BLaER1 (cell line): ENCODE results near the gene DLGAP1.

Experiments used
- H3K27ac ChIP-seq: shearing (Covaris generic); formaldehyde crosslinking; 2 replicates; pipeline ENCODE4 v1.8.1; 2022
- H3K27me3 ChIP-seq: shearing (Covaris generic); formaldehyde crosslinking; 2 replicates; pipeline ENCODE4 v1.8.1; 2022
- H3K36me3 ChIP-seq: shearing (Covaris generic); formaldehyde crosslinking; 2 replicates; pipeline ENCODE4 v1.8.1; 2022
- H3K4me1 ChIP-seq: shearing (Covaris generic); formaldehyde crosslinking; 2 replicates; pipeline ENCODE4 v1.8.1; 2022
- H3K4me2 ChIP-seq: shearing (Covaris generic); formaldehyde crosslinking; 2 replicates; pipeline ENCODE4 v1.8.1; 2022
- H3K4me3 ChIP-seq: shearing (Covaris generic); formaldehyde crosslinking; 2 replicates; pipeline ENCODE4 v1.8.1; 2022
- H3K9ac ChIP-seq: shearing (Covaris generic); formaldehyde crosslinking; 2 replicates; pipeline ENCODE4 v1.8.1; 2022
- H3K9me3 ChIP-seq: shearing (Covaris generic); formaldehyde crosslinking; 2 replicates; pipeline ENCODE4 v1.8.1; 2022
- H4K20me1 ChIP-seq: shearing (Covaris generic); formaldehyde crosslinking; 2 replicates; pipeline ENCODE4 v1.8.1; 2022
- Cebpa-rat ChIP-seq: shearing (Covaris generic); IDR thresholded peaks from 2 replicates; pipeline ENCODE4 v1.8.1; 2022

DLGAP1 gene

GRCh38 chr18:3966642-3967358 lies 488.3 kb downstream of the DLGAP1 start:
- Histone ChIP-seq H3K9me3 (no peaks in the 10 kb centered on the region), H3K27ac (no peak overlapping the region)
- no peak for TF ChIP-seq Cebpa-rat

GRCh38 chr18:3966246-3966641 lies 488.9 kb downstream of the DLGAP1 start:
- Histone ChIP-seq H3K4me2 (no peak overlapping the region), H3K9ac (no peak overlapping the region), H3K36me3 (no peaks in the 10 kb centered on the region), H3K4me1 (no peaks in the 10 kb centered on the region), H4K20me1 (no peaks in the 10 kb centered on the region), H3K27ac (no peak overlapping the region), H3K27me3 (no peaks in the 10 kb centered on the region), H3K9me3 (no peaks in the 10 kb centered on the region), H3K4me3 (no peak overlapping the region)
- TF ChIP-seq Cebpa-rat = no peak

More at GRCh38 chr18:3966642-3967358, 488.3 kb downstream of the DLGAP1 start:
- H3K4me3 ChIP-seq = no peak overlapping the region
- H4K20me1 ChIP-seq = no peaks in the 10 kb centered on the region
- H3K36me3 ChIP-seq = no peaks in the 10 kb centered on the region
- H3K27me3 ChIP-seq = no peaks in the 10 kb centered on the region
- no peak overlapping the region for H3K9ac ChIP-seq
- no peaks in the 10 kb centered on the region for H3K4me1 ChIP-seq
- no peak overlapping the region for H3K4me2 ChIP-seq

- no peaks in the 10 kb centered on the region for H3K27me3 ChIP-seq
Observed at GRCh38 chr18:3960977-3961376, 494.1 kb downstream of the DLGAP1 start.

GRCh38 chr18:3960142-3960541 lies 495.0 kb downstream of the DLGAP1 start:
- TF ChIP-seq Cebpa-rat = no peak
- no peaks in the 10 kb centered on the region for H3K4me1 ChIP-seq
- H3K27ac ChIP-seq = no peak overlapping the region
- no peaks in the 10 kb centered on the region for H3K36me3 ChIP-seq
- no peak overlapping the region for H3K4me3 ChIP-seq
- H3K9ac ChIP-seq = no peak overlapping the region
- no peaks in the 10 kb centered on the region for H4K20me1 ChIP-seq
- no peak overlapping the region for H3K4me2 ChIP-seq
- no peaks in the 10 kb centered on the region for H3K27me3 ChIP-seq
- no peaks in the 10 kb centered on the region for H3K9me3 ChIP-seq

More at GRCh38 chr18:3960977-3961376, 494.1 kb downstream of the DLGAP1 start:
- Histone ChIP-seq H3K27ac (no peak overlapping the region), H3K4me1 (no peaks in the 10 kb centered on the region), H3K36me3 (no peaks in the 10 kb centered on the region), H4K20me1 (no peaks in the 10 kb centered on the region), H3K4me3 (no peak overlapping the region), H3K9me3 (no peaks in the 10 kb centered on the region), H3K9ac (no peak overlapping the region), H3K4me2 (no peak overlapping the region)
- TF ChIP-seq Cebpa-rat = no peak

- Histone ChIP-seq H3K4me3 (no peak overlapping the region), H3K9me3 (no peaks in the 10 kb centered on the region), H4K20me1 (no peaks in the 10 kb centered on the region), H3K9ac (no peak overlapping the region), H3K27me3 (no peaks in the 10 kb centered on the region), H3K27ac (no peak overlapping the region), H3K4me1 (no peaks in the 10 kb centered on the region), H3K4me2 (no peak overlapping the region), H3K36me3 (no peaks in the 10 kb centered on the region)
- no peak for TF ChIP-seq Cebpa-rat
Observed at GRCh38 chr18:3952031-3952430, 503.1 kb downstream of the DLGAP1 start.

GRCh38 chr18:3950668-3951404 lies 504.3 kb downstream of the DLGAP1 start:
- no peaks in the 10 kb centered on the region for H3K9me3 ChIP-seq
- H3K27me3 ChIP-seq = no peaks in the 10 kb centered on the region
- H3K4me2 ChIP-seq = no peak overlapping the region
- TF ChIP-seq Cebpa-rat = no peak
- no peaks in the 10 kb centered on the region for H3K4me1 ChIP-seq
- H3K27ac ChIP-seq = no peak overlapping the region
- H3K4me3 ChIP-seq = no peak overlapping the region
- H4K20me1 ChIP-seq = no peaks in the 10 kb centered on the region
- no peaks in the 10 kb centered on the region for H3K36me3 ChIP-seq
- no peak overlapping the region for H3K9ac ChIP-seq

GRCh38 chr18:3948958-3949357 lies 506.1 kb downstream of the DLGAP1 start:
- Histone ChIP-seq H4K20me1 (no peaks in the 10 kb centered on the region), H3K27me3 (no peaks in the 10 kb centered on the region), H3K27ac (no peak overlapping the region)

GRCh38 chr18:3947383-3947782 lies 507.7 kb downstream of the DLGAP1 start:
- no peaks in the 10 kb centered on the region for H3K4me1 ChIP-seq
- no peak overlapping the region for H3K9ac ChIP-seq
- TF ChIP-seq Cebpa-rat = no peak
- H3K4me2 ChIP-seq = no peak overlapping the region
- no peak overlapping the region for H3K4me3 ChIP-seq
- H3K27me3 ChIP-seq = no peaks in the 10 kb centered on the region
- no peak overlapping the region for H3K27ac ChIP-seq
- no peaks in the 10 kb centered on the region for H3K36me3 ChIP-seq
- H4K20me1 ChIP-seq = no peaks in the 10 kb centered on the region
- no peaks in the 10 kb centered on the region for H3K9me3 ChIP-seq

More at GRCh38 chr18:3948958-3949357, 506.1 kb downstream of the DLGAP1 start:
- Histone ChIP-seq H3K36me3 (no peaks in the 10 kb centered on the region), H3K4me1 (no peaks in the 10 kb centered on the region), H3K9me3 (no peaks in the 10 kb centered on the region), H3K4me2 (no peak overlapping the region), H3K4me3 (no peak overlapping the region), H3K9ac (no peak overlapping the region)
- no peak for TF ChIP-seq Cebpa-rat

GRCh38 chr18:3935305-3935704 lies 519.8 kb downstream of the DLGAP1 start:
- Histone ChIP-seq H4K20me1 (no peaks in the 10 kb centered on the region), H3K9me3 (no peaks in the 10 kb centered on the region), H3K4me1 (peaks cover 7% of the 10 kb centered on the region; the same call in 1 of the 2 replicates), H3K27me3 (no peaks in the 10 kb centered on the region), H3K4me3 (no peak overlapping the region), H3K4me2 (no peak overlapping the region), H3K9ac (no peak overlapping the region), H3K36me3 (no peaks in the 10 kb centered on the region), H3K27ac (no peak overlapping the region)
- TF ChIP-seq Cebpa-rat = no peak

GRCh38 chr18:3932276-3932675 lies 522.8 kb downstream of the DLGAP1 start:
- H3K27ac ChIP-seq = no peak overlapping the region
- no peaks in the 10 kb centered on the region for H4K20me1 ChIP-seq
- no peak overlapping the region for H3K4me3 ChIP-seq
- peaks cover 7% of the 10 kb centered on the region; the same call in 1 of the 2 replicates for H3K4me1 ChIP-seq
- no peak overlapping the region for H3K4me2 ChIP-seq
- TF ChIP-seq Cebpa-rat = no peak
- no peaks in the 10 kb centered on the region for H3K36me3 ChIP-seq
- H3K27me3 ChIP-seq = no peaks in the 10 kb centered on the region
- H3K9me3 ChIP-seq = no peaks in the 10 kb centered on the region
- H3K9ac ChIP-seq = no peak overlapping the region
